COLO829 (cell line): ENCODE results near the gene MT1M.
A peak's percentile ranks its signal among the peaks of the same experiment; 100 is the strongest.
"Not testable (repeated sequence)": the region's sequence is repeated elsewhere in the genome, so short reads cannot be mapped to it uniquely, and the experiment has no call there.

Source experiments
- DNase-seq: peaks from one replicate; pipeline ENCODE4 v3.0.0; 2012; ENCODE audit warnings: low spot score

MT1M gene

DNA sequence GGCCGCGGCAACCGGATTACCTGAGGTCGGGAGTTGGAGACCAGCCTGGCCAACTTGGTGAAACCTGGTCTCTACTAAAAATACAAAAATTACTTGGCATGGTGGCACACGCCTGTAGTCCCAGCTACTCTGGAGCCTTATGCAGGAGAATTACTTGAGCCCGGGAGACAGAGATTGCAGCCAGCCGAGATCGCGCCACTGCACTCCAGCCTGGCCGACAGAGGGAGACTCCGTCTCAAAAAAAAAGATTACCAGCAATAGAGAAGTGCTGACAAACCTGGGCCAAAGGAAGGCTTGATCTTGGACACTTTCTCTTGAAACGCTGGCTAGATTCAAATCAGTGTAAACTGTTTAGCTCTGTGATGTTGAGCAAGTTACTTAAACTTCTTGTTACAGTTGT lies 41.5 kb downstream of the MT1M start:
- no peak for DNase-seq

- not testable (repeated sequence) for DNase-seq
Measured at GRCh38 chr16:56674570-56674969, 42.1 kb downstream of the MT1M start.

- no peak for DNase-seq
Measured at GRCh38 chr16:56675685-56676210, 43.3 kb downstream of the MT1M start.

DNA sequence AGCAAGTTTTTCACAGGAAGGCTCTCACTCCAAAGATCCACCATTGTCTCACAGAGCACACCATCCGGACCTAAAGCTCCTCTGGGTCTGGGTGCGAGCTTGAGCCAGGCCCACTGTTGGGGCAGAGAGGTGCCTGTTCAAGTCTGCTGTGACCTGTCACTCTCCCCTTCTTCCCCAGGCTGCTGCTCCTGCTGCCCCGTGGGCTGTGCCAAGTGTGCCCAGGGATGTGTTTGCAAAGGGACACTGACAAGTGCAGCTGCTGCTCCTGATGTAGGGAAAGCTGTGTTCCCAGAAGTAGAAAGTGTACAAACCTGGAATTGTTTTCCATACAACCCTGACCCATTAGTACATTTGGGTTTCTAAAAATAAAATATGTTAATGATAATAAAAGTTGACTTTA lies 45.0 kb downstream of the MT1M start:
- DNase-seq: no peak

- no peak for DNase-seq
Measured at GRCh38 chr16:56679078-56679730, 46.7 kb downstream of the MT1M start.

- DNase-seq: no peak
Measured at GRCh38 chr16:56679818-56680217, 47.4 kb downstream of the MT1M start.

- DNase-seq: peak; percentile 42
Measured at GRCh38 chr16:56681939-56682702, 49.7 kb downstream of the MT1M start, which contains the start of gene MT1X. TSS of gene MT1X (plus strand) at chr16:56682470. CDS start at chr16:56682541, 71 bp downstream.

- DNase-seq: no peak
Measured at GRCh38 chr16:56682703-56683397, 50.4 kb downstream of the MT1M start.
